Endothelial cell of coronary artery (primary cell): ENCODE results near the gene ADO. TPM values are rescaled to one million over a fixed set of nuclear protein-coding genes. Genes with fewer than 3 reads are reported as not detected.

Experiments used
- total RNA-seq: library from RNA; depleted of rRNA; stranded (reverse); fragments of >200 nt; gene quantifications from 2 replicates; pipeline ENCODE4 v1.2.3, GENCODE V29; 2014

The ADO gene
- total RNA-seq = 15.1 and 17.8 TPM in 2 replicates

GRCh38 chr10:62804356-62805230, at the start of gene ADO:
TSS of gene ADO (plus strand) at chr10:62804720. CDS start at chr10:62805060, 340 bp downstream.

GRCh38 chr10:62816331-62817120, 12.0 kb downstream of the ADO start, which contains the start of gene EGR2:
TSS of gene EGR2 (minus strand) at chr10:62816366. CDS start at chr10:62816029, 337 bp downstream.

Other genes starting within 250 kb of the ADO start
- 0.09 and 0.18 TPM in 2 replicates for gene EGR2, start 11.6 kb downstream of the ADO start, total RNA-seq